ENCODE data around the gene TRIM54. TPM values are rescaled to one million over a fixed set of nuclear protein-coding genes. Genes with fewer than 3 reads are reported as not detected.
A peak's percentile ranks its signal among the peaks of the same experiment; 100 is the strongest.
"Not testable (repeated sequence)": the region's sequence is repeated elsewhere in the genome, so short reads cannot be mapped to it uniquely, and the experiment has no call there.

The TRIM54 gene
- total RNA-seq, 1 donor from 2014 or later: 1.2 TPM

GRCh38 chr2:27258051-27258450 is 24.2 kb upstream of the TRIM54 start:
- DNase-seq: no peak

- DNase-seq: no peak
These were observed 20.8 kb upstream of the TRIM54 start for GRCh38 chr2:27261241-27261925.

- no peak for DNase-seq
These were observed 20.3 kb upstream of the TRIM54 start for GRCh38 chr2:27261926-27262298.

GRCh38 chr2:27262379-27263286 is 19.6 kb upstream of the TRIM54 start, which contains the start of gene SLC30A3:
SLC30A3 (minus strand) TSS chr2:27263047; CDS start chr2:27262906, 141 bp downstream.
- peak; percentile 55 for DNase-seq

GRCh38 chr2:27263287-27264252 is 18.7 kb upstream of the TRIM54 start:
- no peak for DNase-seq

GRCh38 chr2:27264253-27264752 is 17.9 kb upstream of the TRIM54 start:
- DNase-seq: no peak

- peak; percentile 90 for DNase-seq
These were observed 17.3 kb upstream of the TRIM54 start for GRCh38 chr2:27264753-27265535.

GRCh38 chr2:27265536-27265870 is 16.7 kb upstream of the TRIM54 start:
- no peak for DNase-seq

- not testable (repeated sequence) for DNase-seq
These were observed 13.9 kb upstream of the TRIM54 start for GRCh38 chr2:27268296-27268695.

GRCh38 chr2:27270131-27270530 is 12.1 kb upstream of the TRIM54 start:
- DNase-seq: no peak

- no peak for DNase-seq
These were observed 11.6 kb upstream of the TRIM54 start for GRCh38 chr2:27270670-27271069.

GRCh38 chr2:27271631-27272340 is 10.4 kb upstream of the TRIM54 start:
- DNase-seq: no peak

GRCh38 chr2:27272537-27273522 is 9.4 kb upstream of the TRIM54 start:
- not testable (repeated sequence) for DNase-seq

- DNase-seq: no peak
These were observed 6.7 kb upstream of the TRIM54 start, which contains the start of gene DNAJC5G for GRCh38 chr2:27275211-27276150. DNAJC5G (plus strand) TSS chr2:27275433; CDS start chr2:27276729, 1,296 bp downstream.

GRCh38 chr2:27278010-27278409 is 4.2 kb upstream of the TRIM54 start:
- DNase-seq: no peak

GRCh38 chr2:27280826-27281225 is 1.4 kb upstream of the TRIM54 start:
- DNase-seq: no peak

GRCh38 chr2:27281442-27281841 is 787 bp upstream of the TRIM54 start:
- DNase-seq: no peak

GRCh38 chr2:27282892-27283291 is 663 bp downstream of the TRIM54 start:
- no peak for DNase-seq
